Type B pancreatic cell (in vitro differentiated cells): ENCODE data around the gene RCAN1. TPM values are rescaled to one million over a fixed set of nuclear protein-coding genes. Genes with fewer than 3 reads are reported as not detected.

Experiments used
- DNase-seq: peaks from one replicate; pipeline ENCODE4 v3.0.0; 2021; ENCODE audit warnings: mixed read lengths; ENCODE audit not compliant: unreplicated experiment; ENCODE audit errors: extremely low spot score
- H3K27ac Mint-ChIP-seq: 2 replicates; pipeline ENCODE4 v1.8.0; 2021; ENCODE audit warnings: mild to moderate bottlenecking, mixed read lengths
- H3K27me3 Mint-ChIP-seq: 2 replicates; pipeline ENCODE4 v1.8.0; 2021; ENCODE audit warnings: mixed read lengths
- H3K36me3 Mint-ChIP-seq: 2 replicates; pipeline ENCODE4 v1.8.0; 2021; ENCODE audit warnings: mixed read lengths
- H3K4me1 Mint-ChIP-seq: one replicate; pipeline ENCODE4 v1.8.0; 2021; ENCODE audit warnings: mixed read lengths; ENCODE audit not compliant: unreplicated experiment
- H3K4me3 Mint-ChIP-seq: 2 replicates; pipeline ENCODE4 v1.8.0; 2021; ENCODE audit warnings: mild to moderate bottlenecking, mixed read lengths
- H3K9me3 Mint-ChIP-seq: 2 replicates; pipeline ENCODE4 v1.8.0; 2021; ENCODE audit warnings: mixed read lengths
- CTCF ChIP-seq: fragments of 200-600 bp; sonication (generic); conservative IDR thresholded peaks from 2 replicates; pipeline ENCODE4 v1.5.0; 2021; ENCODE audit warnings: antibody characterized with exemption, mild to moderate bottlenecking
- total RNA-seq: library from RNA; stranded (reverse); gene quantifications from 2 replicates; pipeline ENCODE4 v1.2.1, GENCODE V29; 2021; ENCODE audit warnings: low replicate concordance

The RCAN1 gene
- total RNA-seq, 1 donor from 2014 or later, result 16.5 TPM

GRCh38 chr21:34546542-34546941, 68.4 kb downstream of the RCAN1 start:
- peaks cover 10% of the 10 kb centered on the region for H3K9me3 Mint-ChIP-seq
- peaks cover 5% of the 10 kb centered on the region for H3K36me3 Mint-ChIP-seq
- TF ChIP-seq CTCF, result no peak
- no peak overlapping the region for H3K27ac Mint-ChIP-seq
- no peak for DNase-seq
- H3K4me3 Mint-ChIP-seq, result no peak overlapping the region
- H3K4me1 Mint-ChIP-seq, result peaks cover 28% of the 10 kb centered on the region
- no peaks in the 10 kb centered on the region for H3K27me3 Mint-ChIP-seq

- H3K27ac Mint-ChIP-seq, result peak overlapping the region; percentile 93
- no peaks in the 10 kb centered on the region for H3K27me3 Mint-ChIP-seq
- peaks cover 28% of the 10 kb centered on the region for H3K4me1 Mint-ChIP-seq
- H3K9me3 Mint-ChIP-seq, result peaks cover 10% of the 10 kb centered on the region
- TF ChIP-seq CTCF, result no peak
- H3K36me3 Mint-ChIP-seq, result peaks cover 5% of the 10 kb centered on the region
- H3K4me3 Mint-ChIP-seq, result peak overlapping the region; percentile 65
- DNase-seq, result no peak
These were observed 69.6 kb downstream of the RCAN1 start for GRCh38 chr21:34545079-34545884.

- H3K4me3 Mint-ChIP-seq, result no peak overlapping the region
- H3K36me3 Mint-ChIP-seq, result peaks cover 5% of the 10 kb centered on the region
- peak overlapping the region; percentile 93 for H3K27ac Mint-ChIP-seq
- H3K4me1 Mint-ChIP-seq, result peaks cover 28% of the 10 kb centered on the region
- H3K27me3 Mint-ChIP-seq, result no peaks in the 10 kb centered on the region
- H3K9me3 Mint-ChIP-seq, result peaks cover 10% of the 10 kb centered on the region
- peak; percentile 74 for TF ChIP-seq CTCF
- DNase-seq, result no peak
These were observed 70.8 kb downstream of the RCAN1 start for GRCh38 chr21:34544032-34544496.

DNA sequence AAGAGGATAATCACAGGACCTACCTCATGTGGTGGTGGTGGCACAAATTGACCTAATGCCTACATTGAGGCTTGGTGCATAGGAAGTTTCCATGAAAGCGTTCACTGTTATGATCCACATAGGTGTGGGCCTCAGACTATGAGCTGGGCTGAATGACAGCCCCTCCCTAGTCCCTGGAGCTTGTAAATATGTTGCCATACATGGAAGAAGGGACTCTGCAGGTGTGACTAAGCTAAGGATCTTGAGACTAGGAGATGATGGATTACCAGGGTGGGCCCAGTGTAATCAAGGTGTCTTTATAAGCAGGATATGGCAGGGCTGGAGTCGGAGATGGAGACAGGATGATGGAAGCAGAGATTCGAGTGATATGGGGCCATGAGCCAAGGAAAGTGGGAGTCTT, 71.9 kb downstream of the RCAN1 start:
- H3K4me3 Mint-ChIP-seq, result no peak overlapping the region
- no peak for TF ChIP-seq CTCF
- H3K27ac Mint-ChIP-seq, result peak overlapping the region; percentile 91
- no peaks in the 10 kb centered on the region for H3K27me3 Mint-ChIP-seq
- peaks cover 10% of the 10 kb centered on the region for H3K9me3 Mint-ChIP-seq
- peaks cover 28% of the 10 kb centered on the region for H3K4me1 Mint-ChIP-seq
- DNase-seq, result no peak
- H3K36me3 Mint-ChIP-seq, result peaks cover 5% of the 10 kb centered on the region

- Mint-ChIP-seq H3K4me3 (no peak overlapping the region), H3K27me3 (no peaks in the 10 kb centered on the region), H3K9me3 (peaks cover 15% of the 10 kb centered on the region), H3K4me1 (peaks cover 26% of the 10 kb centered on the region), H3K27ac (no peak overlapping the region), H3K36me3 (peaks cover 8% of the 10 kb centered on the region)
- no peak for TF ChIP-seq CTCF
- DNase-seq, result no peak
These were observed 74.7 kb downstream of the RCAN1 start for GRCh38 chr21:34540206-34540605.
